ENCODE measurements around the gene SALL4.

SALL4 gene

GRCh38 chr20:51811514-51812128, 9.3 kb upstream of the SALL4 start:
- Mint-ChIP-seq H3K9me3 (no peaks in the 10 kb centered on the region), H3K4me1 (ENCODE audit: low read depth) (no peaks in the 10 kb centered on the region), H3K36me3 (ENCODE audit: low read depth) (no peaks in the 10 kb centered on the region), H3K27me3 (peaks cover 9% of the 10 kb centered on the region), H3K27ac (no peak overlapping the region), H3K4me3 (no peak overlapping the region)

DNA sequence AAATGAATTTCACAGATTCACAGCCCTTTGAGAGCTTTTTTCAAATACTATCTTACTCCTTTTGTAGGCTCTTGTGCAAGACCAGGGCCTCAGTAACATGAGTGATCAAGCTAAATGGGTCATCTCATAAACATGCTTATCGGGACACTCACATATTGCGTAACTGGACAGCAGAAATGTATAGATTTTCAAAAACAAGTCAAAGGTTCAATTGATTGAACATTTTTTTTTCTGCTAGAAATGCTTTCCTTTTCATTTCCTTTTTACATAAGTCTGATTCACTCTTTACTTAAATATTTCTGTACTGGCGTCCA, 8.7 kb upstream of the SALL4 start:
- Mint-ChIP-seq H3K4me1 (ENCODE audit: low read depth) (no peaks in the 10 kb centered on the region), H3K27ac (no peak overlapping the region), H3K9me3 (no peaks in the 10 kb centered on the region), H3K4me3 (no peak overlapping the region), H3K36me3 (ENCODE audit: low read depth) (no peaks in the 10 kb centered on the region), H3K27me3 (peaks cover 9% of the 10 kb centered on the region)

GRCh38 chr20:51810155-51811041, 8.1 kb upstream of the SALL4 start:
- Mint-ChIP-seq H3K27ac (no peak overlapping the region), H3K4me1 (ENCODE audit: low read depth) (no peaks in the 10 kb centered on the region), H3K9me3 (no peaks in the 10 kb centered on the region), H3K4me3 (no peak overlapping the region), H3K36me3 (ENCODE audit: low read depth) (no peaks in the 10 kb centered on the region), H3K27me3 (peaks cover 9% of the 10 kb centered on the region)

DNA sequence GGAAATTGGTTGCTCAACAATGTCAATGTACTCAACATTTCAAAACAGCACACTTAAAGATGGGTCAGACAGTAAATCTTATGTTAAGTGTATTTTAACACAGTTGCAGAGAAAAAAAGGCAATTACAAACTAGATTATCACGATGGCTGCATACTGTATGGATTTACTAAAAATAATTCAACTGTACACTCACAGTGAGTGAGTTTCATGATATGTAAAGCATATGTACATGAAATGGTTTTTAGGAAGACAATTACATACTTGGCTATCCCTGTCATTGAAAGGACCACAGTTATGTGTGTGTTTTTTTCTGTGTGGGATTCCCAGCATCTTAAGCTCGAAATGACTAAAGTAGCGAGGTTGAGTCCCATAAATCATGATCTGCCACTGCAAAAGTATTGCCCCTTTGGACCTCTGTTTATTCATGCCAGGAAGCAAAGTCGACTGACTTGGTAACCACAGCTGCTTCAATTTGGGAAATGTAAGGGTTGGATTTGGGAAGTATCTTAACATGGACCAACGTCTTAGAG, 5.5 kb upstream of the SALL4 start:
- no peak overlapping the region for H3K4me3 Mint-ChIP-seq
- H3K9me3 Mint-ChIP-seq, result no peaks in the 10 kb centered on the region
- peaks cover 19% of the 10 kb centered on the region for H3K27me3 Mint-ChIP-seq
- H3K36me3 Mint-ChIP-seq (ENCODE audit: low read depth), result no peaks in the 10 kb centered on the region
- no peak overlapping the region for H3K27ac Mint-ChIP-seq
- no peaks in the 10 kb centered on the region for H3K4me1 Mint-ChIP-seq (ENCODE audit: low read depth)

DNA sequence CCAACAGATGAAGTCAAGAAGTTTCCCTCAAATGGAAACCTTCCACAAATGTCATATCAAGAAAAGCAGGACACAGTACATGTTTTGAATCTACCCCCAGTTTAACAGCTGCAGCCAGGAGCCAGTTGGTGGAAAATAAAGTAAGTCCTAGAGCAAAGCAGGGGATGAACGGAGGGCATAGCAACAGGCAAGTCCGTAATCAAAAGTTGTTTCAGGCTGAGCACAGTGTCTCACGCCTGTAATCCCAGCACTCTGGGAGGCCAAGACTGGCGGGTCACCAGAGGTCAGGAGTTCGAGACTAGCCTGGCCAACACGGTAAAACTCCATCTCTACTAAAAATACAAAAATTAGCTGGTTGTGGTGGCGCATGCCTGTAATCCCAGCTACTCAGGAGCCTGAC, 2.4 kb upstream of the SALL4 start:
- peaks cover 11% of the 10 kb centered on the region for H3K4me1 Mint-ChIP-seq (ENCODE audit: low read depth)
- no peaks in the 10 kb centered on the region for H3K9me3 Mint-ChIP-seq
- peaks cover 33% of the 10 kb centered on the region for H3K27me3 Mint-ChIP-seq
- no peaks in the 10 kb centered on the region for H3K36me3 Mint-ChIP-seq (ENCODE audit: low read depth)
- H3K4me3 Mint-ChIP-seq, result no peak overlapping the region
- H3K27ac Mint-ChIP-seq, result no peak overlapping the region

DNA sequence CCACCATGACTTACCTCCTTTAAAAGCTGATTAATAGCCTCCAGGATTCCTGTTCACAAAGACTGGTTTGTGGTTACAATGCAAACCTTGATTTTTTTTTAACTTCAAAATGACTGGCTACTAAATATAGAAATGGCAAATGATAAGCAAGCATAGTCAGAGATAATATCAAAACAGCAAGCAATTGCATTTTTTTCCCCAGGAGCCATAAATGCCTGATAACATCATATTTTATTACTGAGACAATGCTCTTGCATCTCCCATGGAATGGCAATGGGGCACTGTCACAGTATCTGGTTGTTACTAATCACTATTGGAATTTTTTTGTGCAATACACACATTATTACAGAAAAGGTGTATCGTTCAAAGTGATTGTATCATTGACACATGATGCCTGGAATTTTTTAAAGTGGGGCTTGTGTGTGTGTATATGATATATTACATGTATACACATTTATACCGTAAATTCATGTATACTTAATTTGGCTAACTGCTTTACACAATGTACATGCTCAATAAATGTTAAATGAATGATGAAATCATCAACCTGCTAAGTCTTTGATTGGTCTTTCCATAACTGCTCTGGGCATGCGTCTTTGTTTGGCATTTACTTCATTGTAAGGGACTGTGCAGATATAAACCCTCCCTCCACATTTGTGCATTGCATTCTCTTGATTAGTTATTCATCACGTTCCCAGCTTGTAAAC, 980 bp upstream of the SALL4 start:
- H3K9me3 Mint-ChIP-seq, result no peaks in the 10 kb centered on the region
- H3K4me1 Mint-ChIP-seq (ENCODE audit: low read depth), result peaks cover 16% of the 10 kb centered on the region
- no peaks in the 10 kb centered on the region for H3K36me3 Mint-ChIP-seq (ENCODE audit: low read depth)
- H3K27ac Mint-ChIP-seq, result no peak overlapping the region
- peaks cover 47% of the 10 kb centered on the region for H3K27me3 Mint-ChIP-seq
- no peak overlapping the region for H3K4me3 Mint-ChIP-seq

- no peak overlapping the region for H3K27ac Mint-ChIP-seq
- H3K9me3 Mint-ChIP-seq, result no peaks in the 10 kb centered on the region
- H3K4me3 Mint-ChIP-seq, result no peak overlapping the region
- no peaks in the 10 kb centered on the region for H3K36me3 Mint-ChIP-seq (ENCODE audit: low read depth)
- H3K4me1 Mint-ChIP-seq (ENCODE audit: low read depth), result peaks cover 16% of the 10 kb centered on the region
- H3K27me3 Mint-ChIP-seq, result peaks cover 54% of the 10 kb centered on the region
Observed at GRCh38 chr20:51801823-51802123, 548 bp downstream of the SALL4 start.

DNA sequence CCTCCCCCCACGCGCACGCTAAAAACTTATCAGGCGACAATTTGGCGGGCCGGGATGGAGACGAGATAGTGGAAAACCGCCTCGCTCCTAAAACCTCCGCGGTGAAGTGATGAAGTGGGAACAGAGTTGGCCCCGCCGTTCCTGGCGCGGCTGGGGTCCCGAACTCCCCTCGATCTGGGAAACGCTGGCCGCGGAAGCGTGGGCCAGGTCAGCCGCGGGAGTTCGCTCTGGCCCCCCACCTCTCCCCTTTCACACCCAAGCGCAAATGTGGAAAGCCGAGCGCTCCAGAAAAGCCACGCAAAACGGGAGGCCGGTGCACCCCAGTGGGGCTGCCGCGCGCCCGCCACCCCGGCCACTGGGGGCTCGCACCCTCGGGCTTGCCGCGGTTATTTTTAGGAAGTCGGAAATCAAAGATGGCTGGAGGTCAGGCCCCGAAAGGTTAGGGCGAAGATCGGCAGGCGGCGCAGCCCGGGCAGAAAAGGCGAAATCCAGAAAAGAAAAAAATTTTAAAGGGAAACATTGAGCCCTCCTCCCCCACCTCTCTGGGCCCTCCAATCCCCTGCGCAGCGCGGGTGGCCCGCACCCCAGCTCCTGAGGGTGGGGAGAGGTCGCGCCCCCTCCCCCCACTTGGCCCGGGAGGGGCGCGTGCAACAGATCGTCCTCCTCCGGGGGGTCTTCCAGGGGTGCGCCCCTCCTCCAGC, 1.0 kb downstream of the SALL4 start:
- peak overlapping the region; percentile 77 for H3K4me3 Mint-ChIP-seq

DNA sequence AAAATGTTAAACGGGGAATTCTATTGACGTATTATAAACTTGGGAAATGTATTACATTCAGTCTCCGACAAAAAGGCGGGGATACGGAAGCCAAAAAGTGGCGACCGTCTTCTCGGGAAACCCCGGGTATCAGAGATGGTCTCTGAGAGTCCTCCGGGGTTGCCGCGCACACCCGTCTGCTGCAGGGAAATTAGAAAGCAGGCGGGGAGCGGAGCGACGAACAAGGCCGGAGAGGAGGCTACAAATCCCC, 1.5 kb downstream of the SALL4 start:
- H3K36me3 Mint-ChIP-seq (ENCODE audit: low read depth), result no peaks in the 10 kb centered on the region
- H3K4me3 Mint-ChIP-seq, result peak overlapping the region; percentile 77
- peaks cover 60% of the 10 kb centered on the region for H3K27me3 Mint-ChIP-seq
- H3K27ac Mint-ChIP-seq, result no peak overlapping the region
- no peaks in the 10 kb centered on the region for H3K9me3 Mint-ChIP-seq
- peaks cover 16% of the 10 kb centered on the region for H3K4me1 Mint-ChIP-seq (ENCODE audit: low read depth)

More for the DNA sequence above, 1.0 kb downstream of the SALL4 start:
- Mint-ChIP-seq H3K9me3 (no peaks in the 10 kb centered on the region), H3K4me1 (ENCODE audit: low read depth) (peaks cover 16% of the 10 kb centered on the region), H3K36me3 (ENCODE audit: low read depth) (no peaks in the 10 kb centered on the region), H3K27me3 (peaks cover 56% of the 10 kb centered on the region), H3K27ac (no peak overlapping the region)

DNA sequence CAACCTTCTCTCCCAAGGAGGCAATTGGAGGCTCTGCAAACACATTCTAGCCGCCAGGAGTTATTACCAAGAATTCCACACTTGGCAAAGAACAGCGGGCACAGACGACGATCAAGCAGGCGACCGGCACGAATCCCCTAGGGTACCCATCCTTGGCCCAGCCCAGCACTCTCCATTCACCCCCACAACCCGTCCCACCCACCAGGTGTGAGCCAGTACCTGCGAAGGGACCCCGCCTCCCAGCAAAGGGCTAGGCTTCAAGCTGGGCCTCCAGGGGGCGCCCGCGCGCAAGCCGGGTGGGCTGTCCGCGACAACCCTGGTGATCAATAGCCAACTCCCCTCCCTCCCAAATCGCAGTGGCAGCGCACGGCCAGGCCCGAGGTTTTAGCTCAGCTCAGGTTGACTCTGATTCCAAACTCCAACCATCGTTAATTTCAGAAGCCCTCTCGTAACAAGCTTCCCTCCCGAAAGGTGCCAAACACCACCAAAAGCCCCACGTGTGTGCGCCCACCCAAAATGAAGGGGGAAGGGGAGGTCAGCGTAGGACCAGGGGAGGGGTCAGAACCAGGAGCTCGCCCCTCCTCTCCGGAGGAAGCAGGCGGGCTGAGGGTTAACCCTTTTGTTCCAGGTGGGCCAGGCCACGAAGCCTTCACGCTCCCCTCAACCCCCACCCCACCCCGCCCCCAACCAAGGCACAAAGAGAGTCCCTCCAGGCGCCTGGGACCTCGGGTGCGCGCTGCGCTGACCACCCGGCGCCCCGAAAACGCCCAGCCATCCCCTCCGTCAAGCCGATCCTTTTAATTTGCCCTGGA, 2.1 kb downstream of the SALL4 start:
- H3K4me3 Mint-ChIP-seq, result peak overlapping the region; percentile 77
- no peaks in the 10 kb centered on the region for H3K36me3 Mint-ChIP-seq (ENCODE audit: low read depth)
- H3K9me3 Mint-ChIP-seq, result no peaks in the 10 kb centered on the region
- peaks cover 16% of the 10 kb centered on the region for H3K4me1 Mint-ChIP-seq (ENCODE audit: low read depth)
- H3K27ac Mint-ChIP-seq, result no peak overlapping the region
- peaks cover 60% of the 10 kb centered on the region for H3K27me3 Mint-ChIP-seq

DNA sequence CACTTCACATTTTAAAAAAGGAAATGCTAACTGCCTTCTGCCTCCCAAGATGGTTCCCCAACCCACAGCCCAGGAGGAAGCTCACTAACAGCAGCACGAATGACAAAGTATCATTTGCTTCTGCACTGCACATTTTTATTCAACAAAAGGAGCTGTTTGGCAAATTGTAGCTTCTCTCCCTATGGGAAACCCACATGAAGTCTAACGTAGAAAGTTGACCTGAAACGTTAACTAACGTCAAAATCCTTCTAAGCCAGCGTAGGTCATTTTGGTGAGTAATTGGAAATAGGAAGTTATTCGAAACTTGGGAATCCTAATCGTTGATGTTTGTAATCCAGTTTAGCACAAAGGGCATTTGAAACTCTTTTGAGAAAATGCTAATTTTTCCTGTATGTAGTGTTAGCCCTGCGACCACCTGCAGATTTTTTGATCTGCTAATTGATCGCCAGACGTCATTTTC, 2.9 kb downstream of the SALL4 start:
- Mint-ChIP-seq H3K36me3 (ENCODE audit: low read depth) (no peaks in the 10 kb centered on the region), H3K9me3 (no peaks in the 10 kb centered on the region), H3K27ac (no peak overlapping the region), H3K4me1 (ENCODE audit: low read depth) (peaks cover 16% of the 10 kb centered on the region), H3K4me3 (no peak overlapping the region), H3K27me3 (peaks cover 60% of the 10 kb centered on the region)

DNA sequence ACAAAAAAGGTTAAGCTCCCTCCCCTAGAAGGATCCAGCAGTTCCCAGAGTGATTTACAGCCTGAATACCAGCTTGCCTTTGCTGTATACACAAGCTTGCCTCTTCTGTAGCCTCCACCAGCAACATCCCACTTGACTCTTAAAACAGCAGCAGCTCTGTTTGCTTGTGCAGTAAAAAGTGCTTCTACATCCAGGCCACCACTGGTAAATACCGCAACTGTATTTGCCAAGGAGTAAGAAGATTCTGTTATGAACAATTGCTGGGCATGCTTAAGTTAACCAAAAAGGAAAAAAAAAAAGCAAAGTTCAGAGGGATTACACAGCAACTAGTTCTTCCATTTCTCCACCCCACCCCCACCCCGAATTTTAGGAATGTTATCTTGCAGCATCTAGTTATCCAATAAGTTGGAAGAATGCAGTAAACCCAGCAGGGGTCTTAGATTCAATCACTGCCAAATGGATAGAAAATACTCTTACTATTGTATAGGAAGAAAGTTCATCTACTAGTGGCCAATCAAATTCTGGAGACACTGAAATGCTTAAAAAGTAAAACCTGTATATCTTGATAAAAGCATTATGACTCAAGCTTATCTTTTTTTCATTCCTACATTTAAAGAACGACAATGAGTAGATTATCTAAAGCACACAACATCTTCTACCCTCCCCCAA, 4.8 kb downstream of the SALL4 start:
- no peaks in the 10 kb centered on the region for H3K9me3 Mint-ChIP-seq
- no peak overlapping the region for H3K4me3 Mint-ChIP-seq
- H3K36me3 Mint-ChIP-seq (ENCODE audit: low read depth), result no peaks in the 10 kb centered on the region
- no peak overlapping the region for H3K27ac Mint-ChIP-seq
- H3K27me3 Mint-ChIP-seq, result peaks cover 45% of the 10 kb centered on the region
- H3K4me1 Mint-ChIP-seq (ENCODE audit: low read depth), result peaks cover 16% of the 10 kb centered on the region

DNA sequence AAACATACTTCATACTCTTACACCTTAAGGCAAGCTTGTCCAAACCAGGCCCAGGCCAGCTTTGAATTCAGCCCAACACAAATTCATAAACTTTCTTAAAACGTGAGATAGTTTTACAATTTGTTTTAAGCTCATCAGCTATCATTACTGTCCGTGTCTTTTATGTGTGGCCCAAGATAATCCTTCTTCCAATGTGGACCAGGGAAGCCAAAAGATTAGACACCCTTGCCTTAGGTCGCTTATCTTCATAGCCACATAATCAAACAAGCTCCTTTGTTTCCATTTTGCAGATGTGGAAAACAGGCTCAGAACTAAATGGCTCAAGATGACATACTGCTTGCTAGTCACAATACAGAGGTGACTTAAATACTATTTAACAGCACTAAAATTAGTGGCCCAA, 6.0 kb downstream of the SALL4 start:
- H3K4me3 Mint-ChIP-seq, result no peak overlapping the region
- no peaks in the 10 kb centered on the region for H3K36me3 Mint-ChIP-seq (ENCODE audit: low read depth)
- peaks cover 41% of the 10 kb centered on the region for H3K27me3 Mint-ChIP-seq
- no peaks in the 10 kb centered on the region for H3K9me3 Mint-ChIP-seq
- H3K4me1 Mint-ChIP-seq (ENCODE audit: low read depth), result peaks cover 16% of the 10 kb centered on the region
- no peak overlapping the region for H3K27ac Mint-ChIP-seq

GRCh38 chr20:51792960-51793359, 9.4 kb downstream of the SALL4 start:
- peaks cover 14% of the 10 kb centered on the region for H3K27me3 Mint-ChIP-seq
- H3K9me3 Mint-ChIP-seq, result no peaks in the 10 kb centered on the region
- no peaks in the 10 kb centered on the region for H3K36me3 Mint-ChIP-seq (ENCODE audit: low read depth)
- H3K4me3 Mint-ChIP-seq, result no peak overlapping the region
- H3K4me1 Mint-ChIP-seq (ENCODE audit: low read depth), result no peaks in the 10 kb centered on the region
- H3K27ac Mint-ChIP-seq, result no peak overlapping the region

Measured in stimulated activated naive CD8-positive, alpha-beta T cell treated with anti-CD3 and anti-CD28 coated beads, Interleukin-15, Interleukin-2, amounts not matched to agents 100 ng/mL and 50 ng/mL, for 24 hours (primary cell).